HG02981 (cell line): ENCODE data around the gene SVIL.
"Not testable (repeated sequence)": the region's sequence is repeated elsewhere in the genome, so short reads cannot be mapped to it uniquely, and the experiment has no call there.

Experiments
- ATAC-seq: cut with Tn5 transposase; IDR thresholded peaks from one replicate; pipeline ENCODE4 v1.9.1; 2021; ENCODE audit warnings: mild to moderate bottlenecking, moderate library complexity; ENCODE audit not compliant: unreplicated experiment

SVIL gene

GRCh38 chr10:29649561-29650551 lies 15.1 kb upstream of the SVIL start:
- ATAC-seq, result no peak

GRCh38 chr10:29648983-29649268 lies 14.2 kb upstream of the SVIL start:
- no peak for ATAC-seq

- no peak for ATAC-seq
Measured at GRCh38 chr10:29648114-29648982, 13.6 kb upstream of the SVIL start.

GRCh38 chr10:29647478-29647877 lies 12.7 kb upstream of the SVIL start:
- ATAC-seq, result no peak

- no peak for ATAC-seq
Measured at GRCh38 chr10:29646960-29647461, 12.2 kb upstream of the SVIL start.

- no peak for ATAC-seq
Measured at GRCh38 chr10:29646238-29646902, 11.6 kb upstream of the SVIL start.

GRCh38 chr10:29643771-29644501 lies 9.2 kb upstream of the SVIL start:
- ATAC-seq, result no peak

GRCh38 chr10:29642990-29643389 lies 8.2 kb upstream of the SVIL start:
- ATAC-seq, result no peak

GRCh38 chr10:29637537-29637936 lies 2.8 kb upstream of the SVIL start:
- ATAC-seq, result no peak

GRCh38 chr10:29636178-29636577 lies 1.4 kb upstream of the SVIL start:
- no peak for ATAC-seq

GRCh38 chr10:29635711-29636144 lies 957 bp upstream of the SVIL start:
- peak; percentile 83 for ATAC-seq

GRCh38 chr10:29634105-29634504 lies 666 bp downstream of the SVIL start:
- ATAC-seq, result no peak

GRCh38 chr10:29631049-29631339 lies 3.8 kb downstream of the SVIL start:
- ATAC-seq, result no peak

- no peak for ATAC-seq
Measured at GRCh38 chr10:29630205-29631048, 4.3 kb downstream of the SVIL start.

GRCh38 chr10:29628912-29629526 lies 5.8 kb downstream of the SVIL start:
- ATAC-seq, result no peak

- no peak for ATAC-seq
Measured at GRCh38 chr10:29628311-29628710, 6.5 kb downstream of the SVIL start.

GRCh38 chr10:29627201-29628132 lies 7.3 kb downstream of the SVIL start:
- no peak for ATAC-seq

- ATAC-seq, result not testable (repeated sequence)
Measured at GRCh38 chr10:29624357-29624756, 10.4 kb downstream of the SVIL start.
